GM18858 (cell line): Measurements from ENCODE around the gene HPD.
A peak's percentile ranks its signal among the peaks of the same experiment; 100 is the strongest.
"Not testable (repeated sequence)": the region's sequence is repeated elsewhere in the genome, so short reads cannot be mapped to it uniquely, and the experiment has no call there.

ENCODE experiments used
- ATAC-seq: cut with Tn5 transposase; IDR thresholded peaks from one replicate; pipeline ENCODE4 v1.9.1; 2021; ENCODE audit not compliant: unreplicated experiment

Gene HPD

GRCh38 chr12:121866331-121866730 lies 7.7 kb upstream of the HPD start:
- ATAC-seq, result no peak

GRCh38 chr12:121861636-121862254 lies 3.1 kb upstream of the HPD start:
- no peak for ATAC-seq

GRCh38 chr12:121860699-121861098 lies 2.0 kb upstream of the HPD start:
- ATAC-seq, result not testable (repeated sequence)

- no peak for ATAC-seq
These were observed 1.6 kb upstream of the HPD start for GRCh38 chr12:121860257-121860656.

- no peak for ATAC-seq
These were observed 369 bp downstream of the HPD start for GRCh38 chr12:121858318-121858661.

- ATAC-seq, result no peak
These were observed 1.1 kb downstream of the HPD start for GRCh38 chr12:121857322-121858246.

GRCh38 chr12:121852392-121852791 lies 6.3 kb downstream of the HPD start:
- not testable (repeated sequence) for ATAC-seq

GRCh38 chr12:121849665-121850064 lies 9.0 kb downstream of the HPD start:
- ATAC-seq, result no peak

- ATAC-seq, result no peak
These were observed 9.4 kb downstream of the HPD start for GRCh38 chr12:121849211-121849610.

GRCh38 chr12:121845701-121846100 lies 13.0 kb downstream of the HPD start:
- no peak for ATAC-seq

- no peak for ATAC-seq
These were observed 15.2 kb downstream of the HPD start for GRCh38 chr12:121843236-121843982.

GRCh38 chr12:121839993-121840761 lies 18.5 kb downstream of the HPD start:
- ATAC-seq, result no peak

- ATAC-seq, result peak; percentile 81
These were observed 19.3 kb downstream of the HPD start for GRCh38 chr12:121839106-121839992.

- no peak for ATAC-seq
These were observed 20.5 kb downstream of the HPD start for GRCh38 chr12:121838126-121838525.

- no peak for ATAC-seq
These were observed 21.0 kb downstream of the HPD start for GRCh38 chr12:121837680-121838079.

- ATAC-seq, result no peak
These were observed 27.0 kb downstream of the HPD start for GRCh38 chr12:121831571-121832245.

- no peak for ATAC-seq
These were observed 27.9 kb downstream of the HPD start for GRCh38 chr12:121830588-121831265.

GRCh38 chr12:121830134-121830533 lies 28.5 kb downstream of the HPD start:
- ATAC-seq, result no peak
